Measurements from ENCODE around the gene SLC6A7. TPM values are rescaled to one million over a fixed set of nuclear protein-coding genes. Genes with fewer than 3 reads are reported as not detected.

SLC6A7 gene
- total RNA-seq, 2 donors from 2014 or later: not detected

DNA sequence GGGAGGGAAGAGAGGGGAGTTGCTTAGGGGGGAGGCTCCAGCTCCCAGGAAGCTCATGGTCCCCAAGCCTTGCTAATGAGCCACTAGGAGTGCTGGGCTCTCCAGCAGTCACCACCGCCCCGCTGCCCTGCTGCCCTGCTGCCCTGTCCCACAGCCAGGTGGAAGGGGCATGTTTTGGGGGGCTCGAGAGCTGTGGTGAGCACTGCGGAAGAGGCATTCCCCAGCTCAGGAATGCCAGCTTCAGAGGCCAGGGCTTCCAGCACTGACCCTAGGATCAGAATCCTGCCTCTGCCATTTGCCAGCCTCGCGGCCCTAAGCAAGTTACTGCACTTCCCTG, 16.9 kb downstream of the SLC6A7 start:
- Histone ChIP-seq H3K4me1 (no peaks in the 10 kb centered on the region), H3K27ac (no peak overlapping the region), H3K4me3 (no peak overlapping the region), H3K27me3 (no peaks in the 10 kb centered on the region), H3K9me3 (no peaks in the 10 kb centered on the region), H3K36me3 (no peaks in the 10 kb centered on the region)
- DNase-seq (ENCODE audit: low spot score): no peak
- TF ChIP-seq, protein P1, sequence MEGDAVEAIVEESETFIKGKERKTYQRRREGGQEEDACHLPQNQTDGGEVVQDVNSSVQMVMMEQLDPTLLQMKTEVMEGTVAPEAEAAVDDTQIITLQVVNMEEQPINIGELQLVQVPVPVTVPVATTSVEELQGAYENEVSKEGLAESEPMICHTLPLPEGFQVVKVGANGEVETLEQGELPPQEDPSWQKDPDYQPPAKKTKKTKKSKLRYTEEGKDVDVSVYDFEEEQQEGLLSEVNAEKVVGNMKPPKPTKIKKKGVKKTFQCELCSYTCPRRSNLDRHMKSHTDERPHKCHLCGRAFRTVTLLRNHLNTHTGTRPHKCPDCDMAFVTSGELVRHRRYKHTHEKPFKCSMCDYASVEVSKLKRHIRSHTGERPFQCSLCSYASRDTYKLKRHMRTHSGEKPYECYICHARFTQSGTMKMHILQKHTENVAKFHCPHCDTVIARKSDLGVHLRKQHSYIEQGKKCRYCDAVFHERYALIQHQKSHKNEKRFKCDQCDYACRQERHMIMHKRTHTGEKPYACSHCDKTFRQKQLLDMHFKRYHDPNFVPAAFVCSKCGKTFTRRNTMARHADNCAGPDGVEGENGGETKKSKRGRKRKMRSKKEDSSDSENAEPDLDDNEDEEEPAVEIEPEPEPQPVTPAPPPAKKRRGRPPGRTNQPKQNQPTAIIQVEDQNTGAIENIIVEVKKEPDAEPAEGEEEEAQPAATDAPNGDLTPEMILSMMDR (IDR thresholded peaks at IDR 0.05): no peak

DNA sequence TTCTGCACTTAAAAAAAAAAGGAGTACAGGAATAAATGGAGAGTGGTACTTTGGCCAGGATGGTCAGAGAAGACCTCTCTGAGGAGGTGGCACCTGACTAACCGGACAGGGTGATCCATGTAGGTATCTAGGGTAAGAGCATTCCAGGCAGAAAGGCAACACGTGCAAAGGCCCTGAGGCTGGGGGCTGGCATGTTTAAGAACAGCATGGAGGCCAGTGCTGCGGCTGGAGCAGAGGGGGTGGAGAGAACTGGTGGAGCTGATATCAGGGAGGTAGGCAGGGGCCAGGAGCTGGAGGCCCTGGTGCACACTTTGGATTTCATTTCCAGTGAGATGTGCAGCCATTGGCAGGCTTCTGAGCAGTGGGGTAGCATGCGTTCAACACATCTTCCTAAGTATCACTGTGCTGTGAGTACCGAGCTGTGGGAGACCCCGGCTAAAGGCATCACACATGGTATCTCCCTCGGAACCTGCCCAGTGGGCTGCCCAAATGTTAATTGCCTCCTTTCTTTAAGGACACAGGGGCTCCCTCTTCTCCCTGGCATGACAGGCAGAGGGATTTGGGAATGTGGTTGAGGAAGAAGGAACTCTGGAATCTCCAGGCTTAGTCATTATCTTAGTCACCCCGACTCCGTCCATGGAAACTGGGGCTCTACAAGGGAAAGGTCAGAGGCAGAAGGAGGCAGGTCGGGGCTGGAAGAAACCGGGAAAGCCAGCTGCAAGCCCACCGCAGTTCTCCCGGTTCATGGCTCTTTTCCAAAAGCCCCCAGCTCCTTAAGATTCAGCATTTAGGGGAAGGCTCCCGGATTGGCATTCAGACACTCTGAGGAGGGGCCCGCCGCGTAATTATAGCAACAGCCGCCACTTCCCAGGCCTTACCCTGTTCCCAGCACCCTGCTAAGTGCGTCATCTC, 18.6 kb downstream of the SLC6A7 start:
- DNase-seq (ENCODE audit: low spot score): no peak
- Histone ChIP-seq H3K4me3 (no peak overlapping the region), H3K27me3 (no peaks in the 10 kb centered on the region), H3K9me3 (no peaks in the 10 kb centered on the region), H3K4me1 (no peaks in the 10 kb centered on the region), H3K36me3 (no peaks in the 10 kb centered on the region), H3K27ac (no peak overlapping the region)
- TF ChIP-seq, protein P1 (IDR thresholded peaks at IDR 0.05): no peak

DNA sequence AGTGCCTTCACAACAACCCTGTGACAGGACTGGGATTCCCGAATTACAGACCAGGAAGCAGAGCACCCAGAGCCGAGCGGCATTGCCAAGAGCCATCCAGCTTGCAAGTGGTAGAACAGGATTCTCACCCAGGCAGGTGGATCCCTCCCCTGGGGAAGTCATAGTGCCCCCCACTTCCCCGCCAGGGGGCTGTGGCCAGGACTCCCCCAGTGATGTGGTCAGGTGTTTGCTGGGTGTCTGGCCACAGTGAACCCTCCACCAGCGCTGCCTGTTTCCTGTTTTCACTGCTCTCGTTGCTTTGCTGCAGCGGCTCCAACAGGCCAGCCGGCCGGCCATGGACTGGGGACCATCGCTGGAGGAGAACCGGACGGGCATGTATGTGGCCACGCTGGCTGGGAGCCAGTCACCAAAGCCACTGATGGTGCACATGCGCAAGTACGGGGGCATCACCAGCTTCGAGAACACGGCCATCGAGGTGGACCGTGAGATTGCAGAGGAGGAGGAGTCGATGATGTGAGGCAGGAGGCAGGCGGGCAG, 19.3 kb downstream of the SLC6A7 start:
- no peak for DNase-seq (ENCODE audit: low spot score)
- H3K4me1 ChIP-seq: peaks cover 0 to 7% of the 10 kb centered on the region in 2 donors
- no peaks in the 10 kb centered on the region for H3K9me3 ChIP-seq
- no peaks in the 10 kb centered on the region for H3K36me3 ChIP-seq
- H3K4me3 ChIP-seq: no peak overlapping the region
- TF ChIP-seq, protein P1 (IDR thresholded peaks at IDR 0.05): no peak
- no peak overlapping the region for H3K27ac ChIP-seq
- H3K27me3 ChIP-seq: no peaks in the 10 kb centered on the region

DNA sequence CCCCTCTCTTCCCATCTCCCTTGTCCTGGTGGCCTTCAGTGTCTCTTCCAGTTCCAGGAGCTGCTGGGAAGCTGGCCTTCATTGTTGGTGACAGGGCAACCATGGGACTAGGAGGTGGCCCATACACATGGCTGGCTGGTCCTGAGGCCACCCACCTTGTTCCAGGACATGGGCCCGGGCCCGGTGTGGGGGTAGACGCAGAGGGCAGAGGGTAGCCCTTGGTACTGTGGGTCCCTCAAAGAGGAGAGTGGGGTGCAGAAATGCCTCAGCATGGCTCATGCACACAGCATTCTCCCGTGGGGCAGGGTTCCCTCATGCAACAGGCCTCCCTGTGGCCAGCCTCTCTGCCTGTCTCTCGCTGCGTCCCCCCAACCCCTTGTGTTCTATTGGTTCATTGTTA, 20.8 kb downstream of the SLC6A7 start:
- DNase-seq (ENCODE audit: low spot score): no peak
- no peak overlapping the region for H3K4me3 ChIP-seq
- peaks cover 0 to 15% of the 10 kb centered on the region in 2 donors for H3K4me1 ChIP-seq
- H3K27me3 ChIP-seq: no peaks in the 10 kb centered on the region
- H3K9me3 ChIP-seq: no peaks in the 10 kb centered on the region
- no peak overlapping the region for H3K27ac ChIP-seq
- TF ChIP-seq, protein P1 (IDR thresholded peaks at IDR 0.05): no peak
- no peaks in the 10 kb centered on the region for H3K36me3 ChIP-seq

DNA sequence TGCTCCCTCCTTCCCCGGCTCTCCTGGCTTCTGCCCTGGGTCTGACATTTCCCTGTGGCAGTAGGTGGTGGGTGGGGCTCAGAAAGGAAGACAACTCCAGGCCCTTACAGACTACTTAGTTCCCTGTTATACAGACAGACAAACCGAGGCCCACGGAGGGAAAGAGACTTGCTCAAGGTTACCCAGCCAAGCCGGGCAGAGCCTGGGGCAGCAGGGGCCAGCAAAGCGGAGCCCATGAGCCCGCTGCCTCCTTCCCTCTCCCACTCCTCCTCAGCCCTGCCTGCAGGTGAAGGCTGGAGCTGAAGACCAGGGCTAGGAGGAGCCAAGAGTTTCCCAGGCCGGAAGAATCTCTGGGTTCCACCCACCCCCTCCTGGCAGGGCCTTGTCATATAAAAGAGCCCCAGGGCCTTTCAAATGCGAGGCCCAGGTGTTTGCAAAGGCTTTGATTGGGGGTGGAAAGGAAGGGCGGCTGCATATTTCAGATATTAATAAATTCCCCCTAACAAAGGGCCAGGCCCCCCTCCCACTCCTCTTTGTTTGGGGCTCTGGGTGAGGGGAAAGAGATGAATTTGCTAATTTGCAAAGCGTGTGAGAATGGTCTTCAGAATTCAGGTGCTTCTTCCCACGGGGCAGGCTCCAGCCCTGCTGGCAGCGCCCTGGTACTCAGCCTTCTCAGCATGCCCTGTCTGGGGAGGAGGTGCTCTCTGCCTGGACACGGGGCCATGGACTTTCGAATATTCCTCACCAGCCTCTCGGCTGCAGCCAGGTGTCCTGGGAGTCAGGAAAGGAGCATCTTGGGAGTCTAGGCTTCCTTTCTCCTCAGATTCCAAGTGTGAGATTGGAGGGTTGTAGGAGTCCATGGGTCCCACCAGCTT, 21.5 kb downstream of the SLC6A7 start:
- Histone ChIP-seq H3K4me3 (no peak overlapping the region), H3K9me3 (no peaks in the 10 kb centered on the region), H3K27ac (no peak overlapping the region), H3K27me3 (no peaks in the 10 kb centered on the region), H3K36me3 (no peaks in the 10 kb centered on the region), H3K4me1 (peaks cover 0 to 19% of the 10 kb centered on the region in 2 donors)
- DNase-seq (ENCODE audit: low spot score): no peak
- TF ChIP-seq, protein P1 (IDR thresholded peaks at IDR 0.05): peak in 1 of 2 donors; percentile 10

All from right atrium auricular region (tissue), 2 donors.